Lung (tissue), 12 donors: ENCODE results near the gene PTPRN2. TPM values are rescaled to one million over a fixed set of nuclear protein-coding genes. Genes with fewer than 3 reads are reported as not detected.
"Not testable (repeated sequence)": the region's sequence is repeated elsewhere in the genome, so short reads cannot be mapped to it uniquely, and the experiment has no call there.

Experiments used
- ATAC-seq: fragments of 200-7000 bp; cut with Tn5 transposase; one replicate; pipeline ENCODE4 v1.9.1; 2020; ENCODE audit warnings: moderate number of reproducible peaks; ENCODE audit not compliant: insufficient read depth, low FRiP score
- DNase-seq, 3 donors: peaks; one replicate each; pipeline ENCODE4 v3.0.0-alpha.2; 2013 to 2017
- H3K27ac ChIP-seq, 2 donors: one replicate each; pipeline ENCODE4 v1.5.1; 2013; ENCODE audit warnings: mild to moderate bottlenecking in 2 of 2, moderate library complexity in 2 of 2, control low read depth in 1 of 2, inconsistent platforms in 1 of 2, low read depth in 1 of 2, low read length in 1 of 2
- H3K27me3 ChIP-seq, 3 donors: one replicate each; pipeline ENCODE4 v1.5.1; 2013; ENCODE audit warnings: low read length in 2 of 3; ENCODE audit not compliant: control insufficient read depth in 3 of 3, insufficient read depth in 3 of 3
- H3K36me3 ChIP-seq, 4 donors: one replicate each; pipeline ENCODE4 v1.5.1; 2013; ENCODE audit warnings: low read length in 4 of 4, mild to moderate bottlenecking in 1 of 4, moderate library complexity in 1 of 4; ENCODE audit not compliant: control insufficient read depth in 4 of 4, insufficient read depth in 4 of 4
- H3K4me1 ChIP-seq, 5 donors: one replicate each; pipeline ENCODE4 v1.5.1; 2013; ENCODE audit warnings: low read length in 5 of 5, mild to moderate bottlenecking in 2 of 5, moderate library complexity in 1 of 5; ENCODE audit not compliant: control insufficient read depth in 5 of 5, insufficient read depth in 5 of 5
- H3K4me3 ChIP-seq: one replicate; pipeline ENCODE4 v1.5.1; 2013; ENCODE audit warnings: mild to moderate bottlenecking, control low read depth, moderate library complexity
- H3K9ac ChIP-seq, 2 donors: one replicate each; pipeline ENCODE4 v1.5.1; 2013; ENCODE audit warnings: low read length in 2 of 2, control low read depth in 1 of 2; ENCODE audit not compliant: insufficient read depth in 1 of 2
- H3K9me3 ChIP-seq, 4 donors: one replicate each; pipeline ENCODE4 v1.5.1; 2013; ENCODE audit warnings: low read length in 3 of 4, mild to moderate bottlenecking in 1 of 4, moderate library complexity in 1 of 4; ENCODE audit not compliant: control insufficient read depth in 4 of 4, insufficient read depth in 3 of 4
- CTCF ChIP-seq: IDR thresholded peaks from 2 replicates; pipeline ENCODE4 v1.5.1; 2012; ENCODE audit warnings: mild to moderate bottlenecking; ENCODE audit errors: control extremely low read depth, extremely low read depth
- WGBS, 2 donors: extraction: QIAGEN DNeasy Blood & Tissue Kit; methylation state at CpG; one replicate each; pipeline ENCODE4 v1.1.7; 2013; 5-methylcytosine and 5-hydroxymethylcytosine counted together
- polyA plus RNA-seq, 2 donors: library from polyadenylated mRNA; stranded (reverse); fragments of 200-250 nt; gene quantifications; one replicate each; pipeline ENCODE4 v1.2.1, GENCODE V29; 2013
- total RNA-seq, 2 donors: library from RNA; depleted of rRNA in 1 of 2; stranded (reverse); fragments of >200 nt in 1 of 2; gene quantifications; one replicate each; pipeline ENCODE4 v1.2.1, GENCODE V29; 2014 to 2021
- donor health status: control.
- donor health status: control.
- donor health status: Bipolar disorder and iron deficiency.
- donor health status: healthy.
- donor health status: DM: yes; HTN: yes; CAD: no.

Gene PTPRN2
- total and polyA plus RNA-seq, 4 donors = 2.1 to 7.4 (median 4.4) TPM

GRCh38 chr7:158525648-158526484, 61.8 kb downstream of the PTPRN2 start:
- no peak for TF ChIP-seq CTCF
- Histone ChIP-seq H3K27me3 (no peaks in the 10 kb centered on the region), H3K27ac (no peak overlapping the region), H3K4me3 (no peak overlapping the region), H3K4me1 (peaks cover 0 to 10% (median 3%) of the 10 kb centered on the region in 5 donors), H3K9ac (no peak overlapping the region), H3K9me3 (peaks cover 0 to 2% (median 0%) of the 10 kb centered on the region in 4 donors), H3K36me3 (no peaks in the 10 kb centered on the region)
- 85 to 88% methylated on average over 29 of the region's 29 CpGs for whole genome bisulfite sequencing, 2 donors
- ATAC-seq (no peak), DNase-seq (no peak)

GRCh38 chr7:158524749-158525635, 62.6 kb downstream of the PTPRN2 start:
- Histone ChIP-seq H3K4me3 (no peak overlapping the region), H3K27ac (no peak overlapping the region), H3K4me1 (peaks cover 0 to 10% (median 3%) of the 10 kb centered on the region in 5 donors), H3K9me3 (peaks cover 0 to 2% (median 0%) of the 10 kb centered on the region in 4 donors), H3K9ac (no peak overlapping the region), H3K36me3 (no peaks in the 10 kb centered on the region), H3K27me3 (no peaks in the 10 kb centered on the region)
- no peak for TF ChIP-seq CTCF
- WGBS, 2 donors = 89 to 91% methylated on average over 24 of the region's 24 CpGs
- DNase-seq = no peak
- ATAC-seq = no peak

GRCh38 chr7:158524286-158524685, 63.3 kb downstream of the PTPRN2 start:
- WGBS, 2 donors = 70 to 87% methylated on average over 11 to 14 of the region's 14 CpGs
- not testable (repeated sequence) for H3K9ac ChIP-seq, H3K27ac ChIP-seq, ATAC-seq, H3K27me3 ChIP-seq, H3K9me3 ChIP-seq, H3K4me3 ChIP-seq, H3K36me3 ChIP-seq
- H3K4me1 ChIP-seq = peaks cover 0 to 11% (median 2%) of the 10 kb centered on the region in 5 donors
- peak in 2 of 3 donors; percentile 40 to 74 for DNase-seq

GRCh38 chr7:158523877-158524276, 63.7 kb downstream of the PTPRN2 start:
- not testable (repeated sequence) for ATAC-seq, H3K27me3 ChIP-seq, H3K9ac ChIP-seq, H3K9me3 ChIP-seq, H3K36me3 ChIP-seq, H3K4me3 ChIP-seq, DNase-seq, H3K27ac ChIP-seq
- WGBS, 2 donors = 58 to 67% methylated on average over 3 to 9 of the region's 11 CpGs
- H3K4me1 ChIP-seq = peaks cover 0 to 11% (median 4%) of the 10 kb centered on the region in 5 donors

- H3K9ac ChIP-seq, DNase-seq, H3K4me3 ChIP-seq, H3K36me3 ChIP-seq, H3K27me3 ChIP-seq, H3K9me3 ChIP-seq, ATAC-seq, H3K27ac ChIP-seq: not testable (repeated sequence)
- 89 to 93% methylated on average over 25 to 26 of the region's 26 CpGs for WGBS, 2 donors
- peaks cover 0 to 11% (median 4%) of the 10 kb centered on the region in 5 donors for H3K4me1 ChIP-seq
Measured at GRCh38 chr7:158523165-158523856, 64.3 kb downstream of the PTPRN2 start.

GRCh38 chr7:158521795-158522194, 65.8 kb downstream of the PTPRN2 start:
- DNase-seq, H3K9me3 ChIP-seq, H3K27ac ChIP-seq, H3K36me3 ChIP-seq, ATAC-seq, H3K4me1 ChIP-seq, H3K4me3 ChIP-seq, H3K27me3 ChIP-seq, H3K9ac ChIP-seq: not testable (repeated sequence)
- WGBS, 2 donors = 86 to 89% methylated on average over 14 to 17 of the region's 18 CpGs
